Measurements from ENCODE around the gene LDLRAD1. TPM values are rescaled to one million over a fixed set of nuclear protein-coding genes. Genes with fewer than 3 reads are reported as not detected.

LDLRAD1 gene
- not detected in 2 replicates for total RNA-seq

GRCh38 chr1:54017979-54018378, at the start of gene LDLRAD1:
Gene LDLRAD1, minus strand, starts transcription at chr1:54018186. Its CDS starts 74 bp downstream, at chr1:54018112.

GRCh38 chr1:54052934-54053744, 35.2 kb upstream of the LDLRAD1 start, which contains the start of the genes TCEANC2 and TMEM59:
Gene TCEANC2, plus strand, starts transcription at chr1:54053608. Its CDS starts 815 bp downstream, at chr1:54054423.
Gene TMEM59, minus strand, starts transcription at chr1:54053204. Its CDS starts 16 bp downstream, at chr1:54053188.

Other genes starting within 250 kb of the LDLRAD1 start
- 8.6 and 24.4 TPM in 2 replicates for gene NDC1, start 179.9 kb downstream of the LDLRAD1 start, total RNA-seq
- 22.5 and 25.8 TPM in 2 replicates for gene YIPF1, start 128.4 kb downstream of the LDLRAD1 start, total RNA-seq
- under 0.01 TPM in 1 of 2 replicates, not detected in the other for gene DIO1, start 124.0 kb downstream of the LDLRAD1 start, total RNA-seq
- 12.1 and 40.3 TPM in 2 replicates for gene IFT25, start 72.5 kb downstream of the LDLRAD1 start, total RNA-seq
- gene LRRC42, start 71.8 kb downstream of the LDLRAD1 start, total RNA-seq, result 34.4 and 35.3 TPM in 2 replicates
- gene TMEM59, start 35.0 kb upstream of the LDLRAD1 start, total RNA-seq, result 297 and 392 TPM in 2 replicates
- gene TCEANC2, start 35.4 kb upstream of the LDLRAD1 start, total RNA-seq, result 4.5 and 5.8 TPM in 2 replicates
- not detected in 2 replicates for gene CDCP2, start 134.8 kb upstream of the LDLRAD1 start, total RNA-seq
- gene CYB5RL, start 181.8 kb upstream of the LDLRAD1 start, total RNA-seq, result 12.2 and 12.9 TPM in 2 replicates
- gene MRPL37, start 182.0 kb upstream of the LDLRAD1 start, total RNA-seq, result 63.3 and 83.5 TPM in 2 replicates